ENCODE data around the gene GCC2. TPM values are rescaled to one million over a fixed set of nuclear protein-coding genes. Genes with fewer than 3 reads are reported as not detected.

The GCC2 gene
- 10 to 100 TPM; 65.5 to 68.7 TPM for total RNA-seq

- no peaks in the 10 kb centered on the region for H3K27me3 Mint-ChIP-seq (ENCODE audit: low read depth)
- peak within 1 kb of the TSS; percentile 96 for H3K4me3 Mint-ChIP-seq
- peaks cover 49% of the 10 kb centered on the region for H3K4me1 Mint-ChIP-seq (ENCODE audit: low read depth)
- no peaks in the 10 kb centered on the region for H3K9me3 Mint-ChIP-seq
- H3K36me3 Mint-ChIP-seq (ENCODE audit: insufficient read depth in 2 of 2), result peaks cover 5 to 17% of the 10 kb centered on the region in 2 donors
- peak within 1 kb of the TSS; percentile 89 for H3K27ac Mint-ChIP-seq
- ATAC-seq (replicated peaks in 1 of 2) (peak; percentile 99 to 100), DNase-seq (peak; percentile 97)
These were observed at the start of gene GCC2 for GRCh38 chr2:108448678-108449409. GCC2 (plus strand) TSS chr2:108449206; CDS start chr2:108449275, 69 bp downstream.

- no peak for DNase-seq
- Mint-ChIP-seq H3K27ac (no peak overlapping the region), H3K4me3 (no peak overlapping the region), H3K27me3 (ENCODE audit: low read depth) (peaks cover 6% of the 10 kb centered on the region), H3K4me1 (ENCODE audit: low read depth) (no peaks in the 10 kb centered on the region), H3K9me3 (peaks cover 4 to 8% of the 10 kb centered on the region in 2 donors), H3K36me3 (ENCODE audit: insufficient read depth in 2 of 2) (peaks cover 5 to 7% of the 10 kb centered on the region in 2 donors)
- ATAC-seq (replicated peaks in 1 of 2), result no peak
These were observed 49.5 kb upstream of the GCC2 start for GRCh38 chr2:108399479-108399878.

GRCh38 chr2:108401800-108402199, 47.2 kb upstream of the GCC2 start:
- Mint-ChIP-seq H3K36me3 (ENCODE audit: insufficient read depth in 2 of 2) (peaks cover 9 to 16% of the 10 kb centered on the region in 2 donors), H3K27ac (no peak overlapping the region), H3K27me3 (ENCODE audit: low read depth) (peaks cover 6% of the 10 kb centered on the region), H3K4me1 (ENCODE audit: low read depth) (no peaks in the 10 kb centered on the region), H3K4me3 (no peak overlapping the region), H3K9me3 (peaks cover 16 to 17% of the 10 kb centered on the region in 2 donors)
- DNase-seq (no peak), ATAC-seq (replicated peaks in 1 of 2) (no peak)

- ATAC-seq (replicated peaks in 1 of 2) (no peak), DNase-seq (no peak)
- Mint-ChIP-seq H3K27me3 (ENCODE audit: low read depth) (peaks cover 13% of the 10 kb centered on the region), H3K9me3 (peaks cover 16 to 17% of the 10 kb centered on the region in 2 donors), H3K27ac (no peak overlapping the region), H3K4me3 (no peak overlapping the region), H3K36me3 (ENCODE audit: insufficient read depth in 2 of 2) (peaks cover 8 to 16% of the 10 kb centered on the region in 2 donors), H3K4me1 (ENCODE audit: low read depth) (no peaks in the 10 kb centered on the region)
These were observed 45.5 kb upstream of the GCC2 start for GRCh38 chr2:108403494-108403893.

GRCh38 chr2:108404784-108405397, 44.1 kb upstream of the GCC2 start:
- Mint-ChIP-seq H3K4me3 (no peak overlapping the region), H3K4me1 (ENCODE audit: low read depth) (no peaks in the 10 kb centered on the region), H3K27ac (no peak overlapping the region), H3K9me3 (peaks cover 13 to 14% of the 10 kb centered on the region in 2 donors), H3K36me3 (ENCODE audit: insufficient read depth in 2 of 2) (peaks cover 6 to 11% of the 10 kb centered on the region in 2 donors), H3K27me3 (ENCODE audit: low read depth) (peaks cover 13% of the 10 kb centered on the region)
- DNase-seq (no peak), ATAC-seq (replicated peaks in 1 of 2) (no peak)

- Mint-ChIP-seq H3K4me3 (no peak overlapping the region), H3K36me3 (ENCODE audit: insufficient read depth in 2 of 2) (peaks cover 4 to 9% of the 10 kb centered on the region in 2 donors), H3K4me1 (ENCODE audit: low read depth) (no peaks in the 10 kb centered on the region), H3K27me3 (ENCODE audit: low read depth) (peaks cover 12% of the 10 kb centered on the region), H3K9me3 (peaks cover 10 to 12% of the 10 kb centered on the region in 2 donors), H3K27ac (no peak overlapping the region)
- ATAC-seq (replicated peaks in 1 of 2) (no peak), DNase-seq (no peak)
These were observed 40.9 kb upstream of the GCC2 start for GRCh38 chr2:108407864-108408729.

GRCh38 chr2:108409768-108410167, 39.2 kb upstream of the GCC2 start:
- Mint-ChIP-seq H3K36me3 (ENCODE audit: insufficient read depth in 2 of 2) (peaks cover 2 to 9% of the 10 kb centered on the region in 2 donors), H3K27ac (no peak overlapping the region), H3K27me3 (ENCODE audit: low read depth) (peaks cover 12% of the 10 kb centered on the region), H3K9me3 (peaks cover 6 to 9% of the 10 kb centered on the region in 2 donors), H3K4me1 (ENCODE audit: low read depth) (no peaks in the 10 kb centered on the region), H3K4me3 (no peak overlapping the region)
- no peak for DNase-seq
- no peak for ATAC-seq (replicated peaks in 1 of 2)

- H3K27me3 Mint-ChIP-seq (ENCODE audit: low read depth), result peaks cover 5% of the 10 kb centered on the region
- DNase-seq, result no peak
- ATAC-seq (replicated peaks in 1 of 2), result no peak
- H3K4me1 Mint-ChIP-seq (ENCODE audit: low read depth), result no peaks in the 10 kb centered on the region
- H3K36me3 Mint-ChIP-seq (ENCODE audit: insufficient read depth in 2 of 2), result no peaks in the 10 kb centered on the region
- no peak overlapping the region for H3K4me3 Mint-ChIP-seq
- H3K9me3 Mint-ChIP-seq, result no peaks in the 10 kb centered on the region
- no peak overlapping the region for H3K27ac Mint-ChIP-seq
These were observed 35.9 kb upstream of the GCC2 start for GRCh38 chr2:108412995-108413710.

- Mint-ChIP-seq H3K27me3 (ENCODE audit: low read depth) (peaks cover 5% of the 10 kb centered on the region), H3K27ac (no peak overlapping the region), H3K9me3 (no peaks in the 10 kb centered on the region), H3K36me3 (ENCODE audit: insufficient read depth in 2 of 2) (no peaks in the 10 kb centered on the region), H3K4me1 (ENCODE audit: low read depth) (no peaks in the 10 kb centered on the region), H3K4me3 (no peak overlapping the region)
- ATAC-seq (replicated peaks in 1 of 2) (no peak), DNase-seq (no peak)
These were observed 35.3 kb upstream of the GCC2 start for GRCh38 chr2:108413711-108414095.

- H3K4me3 Mint-ChIP-seq, result no peak overlapping the region
- DNase-seq, result no peak
- peak in 1 of 2 donors; percentile 31 for ATAC-seq (replicated peaks in 1 of 2)
- H3K27ac Mint-ChIP-seq, result no peak overlapping the region
- no peaks in the 10 kb centered on the region for H3K9me3 Mint-ChIP-seq
- peaks cover 5% of the 10 kb centered on the region for H3K27me3 Mint-ChIP-seq (ENCODE audit: low read depth)
- H3K4me1 Mint-ChIP-seq (ENCODE audit: low read depth), result no peaks in the 10 kb centered on the region
- no peaks in the 10 kb centered on the region for H3K36me3 Mint-ChIP-seq (ENCODE audit: insufficient read depth in 2 of 2)
These were observed 34.6 kb upstream of the GCC2 start for GRCh38 chr2:108414256-108414876.

- H3K27me3 Mint-ChIP-seq (ENCODE audit: low read depth), result peaks cover 5% of the 10 kb centered on the region
- no peaks in the 10 kb centered on the region for H3K9me3 Mint-ChIP-seq
- DNase-seq (no peak), ATAC-seq (replicated peaks in 1 of 2) (peak in 1 of 2 donors; percentile 78)
- no peak overlapping the region for H3K27ac Mint-ChIP-seq
- no peaks in the 10 kb centered on the region for H3K4me1 Mint-ChIP-seq (ENCODE audit: low read depth)
- no peak overlapping the region for H3K4me3 Mint-ChIP-seq
- no peaks in the 10 kb centered on the region for H3K36me3 Mint-ChIP-seq (ENCODE audit: insufficient read depth in 2 of 2)
These were observed 34.1 kb upstream of the GCC2 start for GRCh38 chr2:108414945-108415344.

GRCh38 chr2:108417254-108417653, 31.8 kb upstream of the GCC2 start:
- ATAC-seq (replicated peaks in 1 of 2), result no peak
- H3K27me3 Mint-ChIP-seq (ENCODE audit: low read depth), result peaks cover 7% of the 10 kb centered on the region

More at GRCh38 chr2:108417254-108417653, 31.8 kb upstream of the GCC2 start:
- DNase-seq, result no peak
- no peak overlapping the region for H3K27ac Mint-ChIP-seq
- no peaks in the 10 kb centered on the region for H3K36me3 Mint-ChIP-seq (ENCODE audit: insufficient read depth in 2 of 2)
- H3K4me1 Mint-ChIP-seq (ENCODE audit: low read depth), result no peaks in the 10 kb centered on the region
- H3K9me3 Mint-ChIP-seq, result no peaks in the 10 kb centered on the region
- H3K4me3 Mint-ChIP-seq, result no peak overlapping the region
